Ishikawa (cell line): ENCODE data around the gene MROH2B.

Experiments
- CEBPB ChIP-seq: IDR thresholded peaks from 2 replicates; pipeline ENCODE4 v1.6.1; 2012
- CREB1 ChIP-seq: IDR thresholded peaks from 2 replicates; pipeline ENCODE4 v1.6.1; 2012; ENCODE audit warnings: low read depth
- EGR1 ChIP-seq: IDR thresholded peaks from 2 replicates; pipeline ENCODE4 v1.6.1; 2012
- EP300 ChIP-seq: IDR thresholded peaks from 2 replicates; pipeline ENCODE4 v1.6.1; 2012; ENCODE audit warnings: borderline replicate concordance
- FOXM1 ChIP-seq: IDR thresholded peaks from 2 replicates; pipeline ENCODE4 v1.6.1; 2012; ENCODE audit warnings: low read depth, borderline replicate concordance
- MAX ChIP-seq: IDR thresholded peaks from 2 replicates; pipeline ENCODE4 v1.6.1; 2012
- NFIC ChIP-seq: IDR thresholded peaks from 2 replicates; pipeline ENCODE4 v1.6.1; 2012
- RAD21 ChIP-seq: IDR thresholded peaks from 2 replicates; pipeline ENCODE4 v1.6.1; 2012; ENCODE audit warnings: low read depth
- REST ChIP-seq: IDR thresholded peaks from 2 replicates; pipeline ENCODE4 v1.6.1; 2012; ENCODE audit warnings: low read depth, mild to moderate bottlenecking
- TAF1 ChIP-seq: IDR thresholded peaks from 2 replicates; pipeline ENCODE4 v1.6.1; 2012; ENCODE audit warnings: low read depth, mild to moderate bottlenecking
- TCF12 ChIP-seq: IDR thresholded peaks from 2 replicates; pipeline ENCODE4 v1.6.1; 2012; ENCODE audit warnings: low read depth
- USF1 ChIP-seq: IDR thresholded peaks from 2 replicates; pipeline ENCODE4 v1.6.1; 2012
- YY1 ChIP-seq: IDR thresholded peaks from 2 replicates; pipeline ENCODE4 v1.6.1; 2012; ENCODE audit warnings: low read depth
- ZBTB7A ChIP-seq: IDR thresholded peaks from 2 replicates; pipeline ENCODE4 v1.6.1; 2012; ENCODE audit warnings: low read depth

- TF ChIP-seq EP300 (no peak), ZBTB7A (no peak), USF1 (no peak), CREB1 (no peak), REST (no peak), TAF1 (no peak), YY1 (no peak), NFIC (no peak), TCF12 (no peak), RAD21 (no peak), EGR1 (no peak), CEBPB (no peak), FOXM1 (no peak), MAX (no peak)
Measured at GRCh38 chr5:41093803-41094202, 22.7 kb upstream of the MROH2B start.
